ENCODE data around the gene SOCS7. TPM values are rescaled to one million over a fixed set of nuclear protein-coding genes. Genes with fewer than 3 reads are reported as not detected.

SOCS7 gene
- total RNA-seq, 4 donors from 2014 or later, result 5.9 to 21.8 (median 15.0) TPM

- Histone ChIP-seq H3K9me3 (no peaks in the 10 kb centered on the region), H3K27me3 (peaks cover 0 to 38% (median 0%) of the 10 kb centered on the region in 4 donors), H3K27ac (no peak overlapping the region), H3K4me3 (no peak overlapping the region), H3K36me3 (peaks cover 0 to 20% (median 3%) of the 10 kb centered on the region in 3 donors), H3K4me1 (peaks cover 0 to 5% (median 0%) of the 10 kb centered on the region in 3 donors)
- intact Hi-C loops (cut with DNase I), result no loop called here
- 75 to 77% methylated on average over 5 to 8 of the region's 8 CpGs for WGBS, 2 donors
- TF ChIP-seq CTCF (IDR thresholded peaks at IDR 0.05), result no peak
- no peak for TF ChIP-seq POLR2A (IDR thresholded peaks at IDR 0.05)
- no peak for DNase-seq
These were observed 24.4 kb upstream of the SOCS7 start for GRCh38 chr17:38326996-38327792.

- no peak overlapping the region for H3K4me3 ChIP-seq
- DNase-seq, result no peak
- H3K4me1 ChIP-seq, result peaks cover 0 to 5% (median 0%) of the 10 kb centered on the region in 3 donors
- peaks cover 0 to 12% (median 3%) of the 10 kb centered on the region in 3 donors for H3K36me3 ChIP-seq
- H3K27ac ChIP-seq, result no peak overlapping the region
- no peak for TF ChIP-seq CTCF (IDR thresholded peaks at IDR 0.05)
- TF ChIP-seq POLR2A (IDR thresholded peaks at IDR 0.05), result no peak
- intact Hi-C loops (cut with DNase I), result no loop called here
- H3K9me3 ChIP-seq, result no peaks in the 10 kb centered on the region
- WGBS, 2 donors, result 33 to 38% methylated on average over 1 of the region's 1 CpG
- H3K27me3 ChIP-seq, result peaks cover 0 to 46% (median 0%) of the 10 kb centered on the region in 4 donors
These were observed 23.7 kb upstream of the SOCS7 start for GRCh38 chr17:38327936-38328335.

GRCh38 chr17:38328620-38329019, 23.0 kb upstream of the SOCS7 start:
- Histone ChIP-seq H3K9me3 (no peaks in the 10 kb centered on the region), H3K27me3 (peaks cover 0 to 52% (median 0%) of the 10 kb centered on the region in 4 donors), H3K27ac (no peak overlapping the region), H3K4me1 (peaks cover 0 to 5% (median 0%) of the 10 kb centered on the region in 3 donors), H3K36me3 (peaks cover 0 to 6% (median 3%) of the 10 kb centered on the region in 3 donors), H3K4me3 (no peak overlapping the region)
- TF ChIP-seq CTCF (IDR thresholded peaks at IDR 0.05) (no peak), POLR2A (IDR thresholded peaks at IDR 0.05) (no peak)
- DNase-seq, result no peak
- intact Hi-C loops (cut with DNase I), result no loop called here
- WGBS, 2 donors, result 56 to 58% methylated on average over 7 of the region's 7 CpGs

- Histone ChIP-seq H3K4me3 (no peak overlapping the region), H3K9me3 (no peaks in the 10 kb centered on the region), H3K27me3 (peaks cover 0 to 59% (median 0%) of the 10 kb centered on the region in 4 donors), H3K27ac (no peak overlapping the region), H3K36me3 (no peaks in the 10 kb centered on the region), H3K4me1 (peaks cover 0 to 5% (median 0%) of the 10 kb centered on the region in 3 donors)
- intact Hi-C loops (cut with DNase I), result no loop called here
- no peak for DNase-seq
- WGBS, 2 donors, result 83 to 89% methylated on average over 6 to 7 of the region's 7 CpGs
- TF ChIP-seq POLR2A (IDR thresholded peaks at IDR 0.05) (no peak), CTCF (IDR thresholded peaks at IDR 0.05) (no peak)
These were observed 22.4 kb upstream of the SOCS7 start for GRCh38 chr17:38329284-38329683.
